ENCODE data around the gene ARTN.

ARTN gene

DNA sequence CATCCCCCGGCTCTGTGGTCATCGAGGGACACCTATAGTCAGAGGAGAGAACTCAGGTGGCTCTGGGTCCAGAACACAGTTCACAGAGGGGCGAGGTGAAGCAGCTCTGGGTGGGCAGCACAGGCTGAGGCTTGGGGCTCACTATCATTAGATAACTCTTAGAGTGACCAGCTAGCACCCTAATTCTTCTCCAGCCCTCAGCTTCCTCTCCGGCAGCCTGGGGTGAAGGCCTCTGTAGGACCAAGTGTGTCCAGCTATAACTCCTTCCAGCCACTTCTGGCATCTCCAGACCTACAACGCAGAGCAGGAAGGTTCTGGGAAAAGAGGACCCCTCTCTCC, 1.4 kb downstream of the ARTN start:
- no peak overlapping the region for H3K4me3 ChIP-seq (ENCODE audit: low read depth, low read length)
- no peak for DNase-seq (ENCODE audit: low read depth)
- TF ChIP-seq POLR2A (IDR thresholded peaks at IDR 0.05; ENCODE audit: extremely low read depth, insufficient read length): no peak
- no peak for TF ChIP-seq MYC (IDR thresholded peaks at IDR 0.05; ENCODE audit: low read depth, low read length)
- TF ChIP-seq CTCF (IDR thresholded peaks at IDR 0.05; ENCODE audit: low read depth, low read length): no peak
- TF ChIP-seq, protein P1, sequence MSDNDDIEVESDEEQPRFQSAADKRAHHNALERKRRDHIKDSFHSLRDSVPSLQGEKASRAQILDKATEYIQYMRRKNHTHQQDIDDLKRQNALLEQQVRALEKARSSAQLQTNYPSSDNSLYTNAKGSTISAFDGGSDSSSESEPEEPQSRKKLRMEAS (IDR thresholded peaks at IDR 0.05; ENCODE audit: low read depth, low read length): no peak

DNA sequence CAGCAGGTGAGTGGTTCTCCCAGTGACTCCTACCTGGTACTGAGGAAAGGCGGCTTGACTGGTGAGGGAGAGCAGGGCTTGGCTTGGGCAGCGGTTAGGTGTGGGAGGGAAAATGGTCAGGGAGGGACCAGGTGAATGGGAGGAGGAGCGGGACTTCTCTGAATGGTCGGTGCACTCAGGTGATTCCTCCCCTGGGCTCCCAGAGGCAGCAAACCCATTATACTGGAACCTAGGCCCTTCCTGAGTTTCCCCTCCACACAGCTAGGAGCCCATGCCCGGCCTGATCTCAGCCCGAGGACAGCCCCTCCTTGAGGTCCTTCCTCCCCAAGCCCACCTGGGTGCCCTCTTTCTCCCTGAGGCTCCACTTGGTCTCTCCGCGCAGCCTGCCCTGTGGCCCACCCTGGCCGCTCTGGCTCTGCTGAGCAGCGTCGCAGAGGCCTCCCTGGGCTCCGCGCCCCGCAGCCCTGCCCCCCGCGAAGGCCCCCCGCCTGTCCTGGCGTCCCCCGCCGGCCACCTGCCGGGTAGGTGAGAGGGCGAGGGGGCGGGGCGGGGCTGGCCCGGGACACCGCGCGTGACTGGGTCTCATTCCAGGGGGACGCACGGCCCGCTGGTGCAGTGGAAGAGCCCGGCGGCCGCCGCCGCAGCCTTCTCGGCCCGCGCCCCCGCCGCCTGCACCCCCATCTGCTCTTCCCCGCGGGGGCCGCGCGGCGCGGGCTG, 2.3 kb downstream of the ARTN start:
- no peak for DNase-seq (ENCODE audit: low read depth)
- no peak overlapping the region for H3K4me3 ChIP-seq (ENCODE audit: low read depth, low read length)
- TF ChIP-seq CTCF (IDR thresholded peaks at IDR 0.05; ENCODE audit: low read depth, low read length) (no peak), MYC (IDR thresholded peaks at IDR 0.05; ENCODE audit: low read depth, low read length) (no peak), POLR2A (IDR thresholded peaks at IDR 0.05; ENCODE audit: extremely low read depth, insufficient read length) (no peak)
- TF ChIP-seq, protein P1 (IDR thresholded peaks at IDR 0.05; ENCODE audit: low read depth, low read length): no peak

GRCh38 chr1:43936431-43937151, 3.0 kb downstream of the ARTN start:
- H3K4me3 ChIP-seq (ENCODE audit: low read depth, low read length): no peak overlapping the region
- TF ChIP-seq MYC (IDR thresholded peaks at IDR 0.05; ENCODE audit: low read depth, low read length): no peak
- TF ChIP-seq, protein P1 (IDR thresholded peaks at IDR 0.05; ENCODE audit: low read depth, low read length): no peak
- TF ChIP-seq CTCF (IDR thresholded peaks at IDR 0.05; ENCODE audit: low read depth, low read length): no peak
- TF ChIP-seq POLR2A (IDR thresholded peaks at IDR 0.05; ENCODE audit: extremely low read depth, insufficient read length): no peak
- peak; percentile 26 for DNase-seq (ENCODE audit: low read depth)

- TF ChIP-seq CTCF (IDR thresholded peaks at IDR 0.05; ENCODE audit: low read depth, low read length) (no peak), MYC (IDR thresholded peaks at IDR 0.05; ENCODE audit: low read depth, low read length) (no peak), POLR2A (IDR thresholded peaks at IDR 0.05; ENCODE audit: extremely low read depth, insufficient read length) (no peak)
- TF ChIP-seq, protein P1 (IDR thresholded peaks at IDR 0.05; ENCODE audit: low read depth, low read length): no peak
- no peak overlapping the region for H3K4me3 ChIP-seq (ENCODE audit: low read depth, low read length)
- DNase-seq (ENCODE audit: low read depth): no peak
Observed at GRCh38 chr1:43937179-43937865, 3.7 kb downstream of the ARTN start.

DNA sequence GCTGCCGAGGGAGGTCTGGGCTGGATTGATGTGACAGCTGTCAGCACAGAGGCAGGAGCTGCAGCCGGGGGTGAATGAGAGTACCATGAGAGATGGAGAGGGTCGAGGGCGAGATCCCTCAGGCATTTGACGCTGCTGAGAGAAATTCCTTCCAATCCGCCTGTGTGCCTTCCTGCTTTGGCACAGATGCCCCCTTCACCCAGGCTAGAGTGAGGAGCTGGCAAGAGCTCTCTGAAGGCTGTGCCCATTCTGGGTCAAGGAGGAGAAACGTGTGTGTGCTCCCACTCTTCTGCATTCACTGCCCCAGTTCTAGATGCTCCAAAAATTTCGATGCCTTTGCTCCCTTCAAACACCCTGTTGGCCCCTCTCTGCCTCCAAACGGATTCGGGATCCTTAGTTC, 4.8 kb downstream of the ARTN start:
- no peak for DNase-seq (ENCODE audit: low read depth)
- H3K4me3 ChIP-seq (ENCODE audit: low read depth, low read length): no peak overlapping the region
- TF ChIP-seq, protein P1 (IDR thresholded peaks at IDR 0.05; ENCODE audit: low read depth, low read length): no peak
- TF ChIP-seq POLR2A (IDR thresholded peaks at IDR 0.05; ENCODE audit: extremely low read depth, insufficient read length) (no peak), MYC (IDR thresholded peaks at IDR 0.05; ENCODE audit: low read depth, low read length) (no peak), CTCF (IDR thresholded peaks at IDR 0.05; ENCODE audit: low read depth, low read length) (no peak)
